Activated naive CD4-positive, alpha-beta T cell treated with anti-CD3 and anti-CD28 coated beads, Interleukin-2, amount 50 U/mL, for 16 hours (primary cell): Measurements from ENCODE around the gene SLC6A12.
"Not testable (repeated sequence)": the region's sequence is repeated elsewhere in the genome, so short reads cannot be mapped to it uniquely, and the experiment has no call there.

Experiments
- DNase-seq: peaks from one replicate; pipeline ENCODE4 v3.0.0-alpha.2; 2020

SLC6A12 gene

GRCh38 chr12:214003-214741 is at the start of gene SLC6A12:
SLC6A12 (minus strand) TSS chr12:214157; CDS start chr12:209986, 4,171 bp downstream.
- no peak for DNase-seq

GRCh38 chr12:263574-263973 is 49.6 kb upstream of the SLC6A12 start:
- DNase-seq, result no peak

GRCh38 chr12:262817-263216 is 48.9 kb upstream of the SLC6A12 start, which contains the start of gene SLC6A13:
SLC6A13 (minus strand) TSS chr12:262836; CDS start chr12:260052, 2,784 bp downstream.
- DNase-seq, result no peak

DNA sequence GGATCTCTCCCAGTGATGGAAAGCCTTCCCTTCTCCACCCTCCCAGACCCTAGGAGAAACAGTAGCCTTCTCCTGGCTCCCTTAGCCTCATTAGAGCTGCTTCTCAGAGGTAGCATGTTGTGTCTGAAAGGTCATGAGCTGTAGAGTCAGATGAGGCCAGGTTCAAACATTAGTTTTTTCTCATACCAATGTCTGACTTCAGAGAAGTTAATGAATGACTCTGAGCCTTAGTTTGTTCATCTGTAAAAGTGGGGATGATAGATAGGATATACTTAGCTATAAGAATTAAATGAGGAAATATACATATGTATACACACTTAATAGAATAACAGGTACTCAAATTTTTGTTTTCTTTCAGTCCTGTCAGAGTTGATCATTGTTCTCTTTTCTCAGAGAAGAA is 48.2 kb upstream of the SLC6A12 start:
- DNase-seq, result no peak

GRCh38 chr12:257521-258321 is 43.8 kb upstream of the SLC6A12 start:
- no peak for DNase-seq

- no peak for DNase-seq
These were observed 43.0 kb upstream of the SLC6A12 start for GRCh38 chr12:256958-257357.

DNA sequence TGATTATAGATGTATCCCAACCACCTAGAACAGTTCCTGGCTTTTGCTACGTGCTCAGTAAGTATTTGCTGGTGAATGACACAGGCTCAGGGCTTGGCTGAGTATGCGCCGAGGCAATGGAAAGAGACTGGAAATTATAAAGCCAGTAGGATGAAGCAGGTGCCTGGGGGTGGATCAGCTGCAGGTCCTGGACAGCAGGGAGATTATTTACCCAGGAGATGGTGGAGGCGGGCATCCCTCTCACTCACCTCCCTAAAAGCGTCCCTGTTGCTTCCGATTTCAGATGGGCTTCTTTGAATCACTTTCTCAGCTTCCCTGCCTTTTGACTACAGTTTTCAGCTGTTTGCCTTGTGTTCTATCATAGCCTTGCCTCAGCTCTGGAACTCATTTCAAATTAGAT is 42.3 kb upstream of the SLC6A12 start:
- no peak for DNase-seq

DNA sequence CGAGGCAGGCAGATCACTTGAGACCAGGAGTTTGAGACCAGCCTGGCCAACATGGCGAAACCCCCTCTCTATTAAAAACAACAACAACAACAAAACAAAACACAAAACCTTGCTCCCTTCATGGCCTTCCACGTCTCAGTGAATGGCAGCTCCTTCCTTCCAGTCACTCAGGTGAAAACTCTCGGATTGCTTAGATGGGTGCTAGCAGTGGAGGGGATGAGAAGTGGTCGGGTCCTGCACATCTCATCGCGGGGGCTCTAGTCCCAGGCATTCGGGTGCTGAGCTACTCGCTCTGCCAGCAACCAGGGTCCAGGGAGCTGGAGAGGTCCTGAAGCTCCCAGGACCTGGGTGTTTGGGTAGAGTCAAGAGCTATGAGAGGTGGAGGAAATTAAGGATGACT is 41.0 kb upstream of the SLC6A12 start:
- DNase-seq, result no peak

DNA sequence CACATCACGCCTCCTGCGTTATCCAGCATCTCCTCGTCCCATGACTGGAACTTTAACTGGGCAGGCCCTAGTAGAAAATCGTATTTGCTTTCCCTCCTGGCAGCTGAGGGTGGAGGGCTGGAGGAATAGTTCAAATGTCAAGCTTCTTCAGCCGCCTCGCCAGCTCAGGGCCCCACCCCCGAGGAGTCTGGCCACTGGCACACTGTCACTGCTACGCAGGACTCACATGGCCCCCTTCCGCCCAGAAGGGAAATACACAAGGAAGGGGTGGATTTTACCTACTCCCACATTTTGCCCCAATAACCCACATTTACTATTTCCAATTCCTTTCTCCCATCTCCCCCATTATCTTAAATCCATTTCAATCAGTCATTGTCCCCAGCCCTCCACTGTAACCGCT is 40.1 kb upstream of the SLC6A12 start:
- no peak for DNase-seq

GRCh38 chr12:253116-253831 is 39.3 kb upstream of the SLC6A12 start:
- no peak for DNase-seq

GRCh38 chr12:252636-253035 is 38.7 kb upstream of the SLC6A12 start:
- no peak for DNase-seq

DNA sequence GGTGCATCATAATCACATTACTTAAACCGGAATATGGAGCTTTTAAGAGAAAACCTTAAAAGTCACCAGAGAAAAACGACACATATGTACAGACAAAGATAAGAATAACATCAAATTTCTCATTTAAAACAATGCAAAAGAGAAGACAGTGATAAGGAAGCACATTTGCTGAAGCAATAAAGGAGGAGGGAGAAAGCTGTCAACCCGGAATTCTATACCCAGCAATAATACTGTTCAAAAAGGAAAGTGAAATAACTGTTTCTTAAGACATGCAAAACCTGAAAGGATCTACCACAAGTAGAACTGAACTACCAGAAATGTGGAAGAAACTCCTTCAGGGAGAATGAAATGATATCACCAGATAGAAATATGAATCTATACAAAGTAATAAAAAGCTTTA is 33.3 kb upstream of the SLC6A12 start:
- no peak for DNase-seq

GRCh38 chr12:243381-243780 is 29.4 kb upstream of the SLC6A12 start:
- no peak for DNase-seq

DNA sequence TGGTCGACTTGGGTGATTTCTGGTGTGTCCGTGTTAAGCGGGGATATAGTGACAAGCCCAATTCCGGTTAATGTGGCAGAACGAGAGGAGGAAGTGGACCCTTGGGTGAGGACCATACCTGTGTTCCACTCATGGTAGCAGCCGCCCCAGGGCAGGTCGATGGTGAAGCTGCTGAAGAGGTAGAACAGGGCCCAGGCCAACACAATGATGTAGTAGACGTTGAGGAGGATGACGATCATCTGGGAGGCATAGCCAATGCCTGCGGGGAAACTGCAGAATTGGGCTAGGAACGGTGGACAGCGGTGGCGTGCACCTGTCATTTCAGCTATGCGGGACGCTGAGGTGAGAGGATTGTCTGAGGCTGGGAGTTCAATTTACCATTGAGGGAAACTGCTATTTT is 28.5 kb upstream of the SLC6A12 start:
- no peak for DNase-seq

DNA sequence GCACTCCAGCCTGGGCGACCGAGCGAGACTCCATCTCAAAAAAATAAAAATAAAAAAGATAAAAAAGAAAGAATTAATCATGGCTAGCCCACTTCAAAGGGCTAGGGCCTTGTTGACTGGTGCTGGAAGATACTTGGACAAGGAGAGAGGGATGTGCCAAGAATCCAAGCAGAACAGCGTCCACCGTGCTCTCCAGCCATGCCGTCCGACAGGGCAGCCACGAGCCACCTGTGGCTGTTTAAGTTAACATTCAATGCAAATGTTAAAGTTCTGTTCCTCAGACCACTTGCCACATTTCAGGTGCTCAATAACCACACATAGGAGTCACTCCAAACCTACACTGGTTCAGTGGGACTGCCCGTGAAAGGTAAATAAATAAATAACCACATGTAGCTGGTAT is 27.3 kb upstream of the SLC6A12 start:
- DNase-seq, result no peak

DNA sequence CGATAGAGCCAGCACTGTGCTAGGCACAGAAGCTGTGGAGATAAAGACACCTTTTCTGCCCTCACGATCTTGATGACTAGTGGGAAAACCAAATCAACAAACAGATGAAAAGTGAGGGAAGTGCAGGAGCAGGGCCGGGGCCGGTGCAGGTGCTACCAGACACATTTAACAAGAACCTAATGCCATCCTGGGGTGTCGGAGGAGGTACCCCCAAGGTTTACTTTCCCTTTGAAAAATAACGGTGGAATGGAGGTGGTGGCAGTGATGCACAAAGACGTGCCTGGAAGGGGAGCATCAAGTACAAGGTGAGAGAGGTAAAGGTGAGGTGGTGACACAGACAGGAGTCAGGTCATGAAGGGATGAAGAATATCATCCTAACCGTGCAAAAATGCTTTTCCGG is 26.6 kb upstream of the SLC6A12 start:
- no peak for DNase-seq

- no peak for DNase-seq
These were observed 24.9 kb upstream of the SLC6A12 start for GRCh38 chr12:238736-239398.

DNA sequence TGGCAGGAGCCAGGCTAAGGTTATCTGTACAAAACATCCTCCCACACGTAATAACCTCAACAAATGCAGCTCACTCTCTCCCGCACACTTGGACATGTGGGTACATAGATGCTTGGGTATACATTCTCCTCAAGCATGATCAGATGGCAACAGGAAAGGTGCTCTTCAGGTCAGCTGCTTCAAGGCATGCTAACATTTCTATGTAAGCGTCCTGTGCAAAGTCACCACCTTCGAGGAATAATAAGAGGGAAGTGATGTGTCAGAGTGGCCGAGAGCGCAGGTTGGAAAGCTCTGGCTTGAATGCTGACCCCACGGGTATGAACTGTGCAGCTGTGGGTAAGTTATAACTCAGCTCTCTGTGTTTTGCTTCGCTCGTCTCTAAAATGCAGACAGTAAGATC is 24.2 kb upstream of the SLC6A12 start:
- no peak for DNase-seq

GRCh38 chr12:237026-237815 is 23.3 kb upstream of the SLC6A12 start:
- no peak for DNase-seq

GRCh38 chr12:236445-236844 is 22.5 kb upstream of the SLC6A12 start:
- DNase-seq, result no peak

GRCh38 chr12:235967-236366 is 22.0 kb upstream of the SLC6A12 start:
- not testable (repeated sequence) for DNase-seq

- no peak for DNase-seq
These were observed 21.0 kb upstream of the SLC6A12 start for GRCh38 chr12:234891-235415.
